HepG2 (cell line): ENCODE results near the gene CLHC1. TPM values are rescaled to one million over a fixed set of nuclear protein-coding genes. Genes with fewer than 3 reads are reported as not detected.

Experiments used
- ZFP91 ChIP-seq: sonication (generic); formaldehyde crosslinking; IDR thresholded peaks from 2 replicates; pipeline ENCODE4 v1.9.0; 2022; ENCODE audit warnings: missing genetic modification reagents, mild to moderate bottlenecking, borderline replicate concordance
- ZNF407 ChIP-seq: sonication (generic); formaldehyde crosslinking; IDR thresholded peaks from one replicate; pipeline ENCODE4 v1.5.1; 2020; ENCODE audit warnings: mild to moderate bottlenecking, missing genetic modification reagents; ENCODE audit errors: not compliant biosample characterization
- ZNF652 ChIP-seq: IDR thresholded peaks from 2 replicates; pipeline ENCODE4 v1.6.1; 2016; ENCODE audit warnings: low read depth, borderline replicate concordance
- polyA plus RNA-seq, 8 experiments: library from polyadenylated mRNA; depleted of rRNA in 3 of 8; stranded (reverse) in 7 of 8; unstranded in 1 of 8; fragments of >200 nt; fragmentation: Illumina TruSeq in 4 of 8; extraction: Trizol in 4 of 8; gene quantifications; 2 replicates each; pipeline versions ENCODE4 v1.2.1 to v1.2.3, GENCODE V29; 2011 to 2016; ENCODE audit warnings: low read depth in 4 of 8, missing spikeins in 1 of 8, mixed read lengths in 1 of 8; ENCODE audit not compliant: insufficient read depth in 1 of 8
- total RNA-seq, 5 experiments: library from RNA; depleted of rRNA; stranded (reverse); fragments of >200 nt; fragmentation: Illumina TruSeq; extraction: Trizol; gene quantifications; 2 replicates each; pipeline ENCODE4 v1.2.3, GENCODE V29; 2016; ENCODE audit warnings: low read depth in 1 of 5
- TF ChIP-seq, protein P1 (sequence below): sonication (generic); formaldehyde crosslinking; IDR thresholded peaks from 2 replicates; pipeline ENCODE4 v1.5.1; 2020; ENCODE audit warnings: mild to moderate bottlenecking, missing genetic modification reagents, moderate library complexity
- TF ChIP-seq, protein P2 (sequence below): sonication (generic); formaldehyde crosslinking; IDR thresholded peaks from 2 replicates; pipeline ENCODE4 v1.4.0; 2020; ENCODE audit warnings: missing genetic modification reagents, borderline replicate concordance

Gene CLHC1
- total and polyA plus RNA-seq, 2 of the 13 experiments (the other 11 are each of a cell fraction or from before 2014, with no cell fraction given) = 9.8 to 12.6 TPM

- TF ChIP-seq, protein P1, sequence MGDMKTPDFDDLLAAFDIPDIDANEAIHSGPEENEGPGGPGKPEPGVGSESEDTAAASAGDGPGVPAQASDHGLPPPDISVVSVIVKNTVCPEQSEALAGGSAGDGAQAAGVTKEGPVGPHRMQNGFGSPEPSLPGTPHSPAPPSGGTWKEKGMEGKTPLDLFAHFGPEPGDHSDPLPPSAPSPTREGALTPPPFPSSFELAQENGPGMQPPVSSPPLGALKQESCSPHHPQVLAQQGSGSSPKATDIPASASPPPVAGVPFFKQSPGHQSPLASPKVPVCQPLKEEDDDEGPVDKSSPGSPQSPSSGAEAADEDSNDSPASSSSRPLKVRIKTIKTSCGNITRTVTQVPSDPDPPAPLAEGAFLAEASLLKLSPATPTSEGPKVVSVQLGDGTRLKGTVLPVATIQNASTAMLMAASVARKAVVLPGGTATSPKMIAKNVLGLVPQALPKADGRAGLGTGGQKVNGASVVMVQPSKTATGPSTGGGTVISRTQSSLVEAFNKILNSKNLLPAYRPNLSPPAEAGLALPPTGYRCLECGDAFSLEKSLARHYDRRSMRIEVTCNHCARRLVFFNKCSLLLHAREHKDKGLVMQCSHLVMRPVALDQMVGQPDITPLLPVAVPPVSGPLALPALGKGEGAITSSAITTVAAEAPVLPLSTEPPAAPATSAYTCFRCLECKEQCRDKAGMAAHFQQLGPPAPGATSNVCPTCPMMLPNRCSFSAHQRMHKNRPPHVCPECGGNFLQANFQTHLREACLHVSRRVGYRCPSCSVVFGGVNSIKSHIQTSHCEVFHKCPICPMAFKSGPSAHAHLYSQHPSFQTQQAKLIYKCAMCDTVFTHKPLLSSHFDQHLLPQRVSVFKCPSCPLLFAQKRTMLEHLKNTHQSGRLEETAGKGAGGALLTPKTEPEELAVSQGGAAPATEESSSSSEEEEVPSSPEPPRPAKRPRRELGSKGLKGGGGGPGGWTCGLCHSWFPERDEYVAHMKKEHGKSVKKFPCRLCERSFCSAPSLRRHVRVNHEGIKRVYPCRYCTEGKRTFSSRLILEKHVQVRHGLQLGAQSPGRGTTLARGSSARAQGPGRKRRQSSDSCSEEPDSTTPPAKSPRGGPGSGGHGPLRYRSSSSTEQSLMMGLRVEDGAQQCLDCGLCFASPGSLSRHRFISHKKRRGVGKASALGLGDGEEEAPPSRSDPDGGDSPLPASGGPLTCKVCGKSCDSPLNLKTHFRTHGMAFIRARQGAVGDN (CRISPR knock-in tag) = peak; percentile 27; the same call in 1 of the 2 replicates
- 0 out of 2 replicates have a peak, but pooled peaks have one; percentile 30 for TF ChIP-seq ZFP91
- TF ChIP-seq, protein P2, sequence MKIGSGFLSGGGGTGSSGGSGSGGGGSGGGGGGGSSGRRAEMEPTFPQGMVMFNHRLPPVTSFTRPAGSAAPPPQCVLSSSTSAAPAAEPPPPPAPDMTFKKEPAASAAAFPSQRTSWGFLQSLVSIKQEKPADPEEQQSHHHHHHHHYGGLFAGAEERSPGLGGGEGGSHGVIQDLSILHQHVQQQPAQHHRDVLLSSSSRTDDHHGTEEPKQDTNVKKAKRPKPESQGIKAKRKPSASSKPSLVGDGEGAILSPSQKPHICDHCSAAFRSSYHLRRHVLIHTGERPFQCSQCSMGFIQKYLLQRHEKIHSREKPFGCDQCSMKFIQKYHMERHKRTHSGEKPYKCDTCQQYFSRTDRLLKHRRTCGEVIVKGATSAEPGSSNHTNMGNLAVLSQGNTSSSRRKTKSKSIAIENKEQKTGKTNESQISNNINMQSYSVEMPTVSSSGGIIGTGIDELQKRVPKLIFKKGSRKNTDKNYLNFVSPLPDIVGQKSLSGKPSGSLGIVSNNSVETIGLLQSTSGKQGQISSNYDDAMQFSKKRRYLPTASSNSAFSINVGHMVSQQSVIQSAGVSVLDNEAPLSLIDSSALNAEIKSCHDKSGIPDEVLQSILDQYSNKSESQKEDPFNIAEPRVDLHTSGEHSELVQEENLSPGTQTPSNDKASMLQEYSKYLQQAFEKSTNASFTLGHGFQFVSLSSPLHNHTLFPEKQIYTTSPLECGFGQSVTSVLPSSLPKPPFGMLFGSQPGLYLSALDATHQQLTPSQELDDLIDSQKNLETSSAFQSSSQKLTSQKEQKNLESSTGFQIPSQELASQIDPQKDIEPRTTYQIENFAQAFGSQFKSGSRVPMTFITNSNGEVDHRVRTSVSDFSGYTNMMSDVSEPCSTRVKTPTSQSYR (CRISPR knock-in tag) = 0 out of 2 replicates have a peak, but pooled peaks have one; percentile 31
- TF ChIP-seq ZNF407 (CRISPR knock-in tag) = no peak
- peak; percentile 82 for TF ChIP-seq ZNF652 (CRISPR knock-in tag)
Measured at GRCh38 chr2:55137024-55137958, 94.8 kb downstream of the CLHC1 start (continued).
